ENCODE measurements around the gene TRABD2A.

The TRABD2A gene

GRCh38 chr2:84833481-84834150 is 47.3 kb downstream of the TRABD2A start:
- in situ Hi-C loops (cut with MboI; ENCODE audit: low pct_unique_long_range_greater_than_20kb, low sequenced_read_pairs), result no loop called here
- no peak for DNase-seq

- in situ Hi-C loops (cut with MboI; ENCODE audit: low pct_unique_long_range_greater_than_20kb, low sequenced_read_pairs), result no loop called here
- peak; percentile 88 for DNase-seq
Measured at GRCh38 chr2:84832772-84833461, 48.0 kb downstream of the TRABD2A start.

- in situ Hi-C loops (cut with MboI; ENCODE audit: low pct_unique_long_range_greater_than_20kb, low sequenced_read_pairs), result no loop called here
- DNase-seq, result no peak
Measured at GRCh38 chr2:84830758-84831500, 50.0 kb downstream of the TRABD2A start.

GRCh38 chr2:84830095-84830494 is 50.8 kb downstream of the TRABD2A start:
- DNase-seq, result peak; percentile 71
- in situ Hi-C loops (cut with MboI; ENCODE audit: low pct_unique_long_range_greater_than_20kb, low sequenced_read_pairs), result no loop called here

- in situ Hi-C loops (cut with MboI; ENCODE audit: low pct_unique_long_range_greater_than_20kb, low sequenced_read_pairs), result no loop called here
- DNase-seq, result no peak
Measured at GRCh38 chr2:84829693-84830092, 51.2 kb downstream of the TRABD2A start.

- in situ Hi-C loops (cut with MboI; ENCODE audit: low pct_unique_long_range_greater_than_20kb, low sequenced_read_pairs), result no loop called here
- no peak for DNase-seq
Measured at GRCh38 chr2:84827978-84828575, 52.8 kb downstream of the TRABD2A start.

- no peak for DNase-seq
- in situ Hi-C loops (cut with MboI; ENCODE audit: low pct_unique_long_range_greater_than_20kb, low sequenced_read_pairs), result no loop called here
Measured at GRCh38 chr2:84823788-84824187, 57.1 kb downstream of the TRABD2A start.

- DNase-seq, result no peak
Measured at GRCh38 chr2:84823229-84823628, 57.7 kb downstream of the TRABD2A start.

GRCh38 chr2:84821806-84822205 is 59.1 kb downstream of the TRABD2A start:
- in situ Hi-C loops (cut with MboI; ENCODE audit: low pct_unique_long_range_greater_than_20kb, low sequenced_read_pairs), result no loop called here
- no peak for DNase-seq

More at GRCh38 chr2:84823229-84823628, 57.7 kb downstream of the TRABD2A start:
- in situ Hi-C loops (cut with MboI; ENCODE audit: low pct_unique_long_range_greater_than_20kb, low sequenced_read_pairs), result no loop called here

GRCh38 chr2:84817239-84817655 is 63.6 kb downstream of the TRABD2A start:
- DNase-seq, result no peak
- in situ Hi-C loops (cut with MboI; ENCODE audit: low pct_unique_long_range_greater_than_20kb, low sequenced_read_pairs), result no loop called here

GRCh38 chr2:84816426-84817026 is 64.4 kb downstream of the TRABD2A start:
- in situ Hi-C loops (cut with MboI; ENCODE audit: low pct_unique_long_range_greater_than_20kb, low sequenced_read_pairs), result no loop called here
- DNase-seq, result no peak

- in situ Hi-C loops (cut with MboI; ENCODE audit: low pct_unique_long_range_greater_than_20kb, low sequenced_read_pairs), result no loop called here
- no peak for DNase-seq
Measured at GRCh38 chr2:84815146-84815545, 65.7 kb downstream of the TRABD2A start.

GRCh38 chr2:84811839-84812431 is 68.9 kb downstream of the TRABD2A start:
- no peak for DNase-seq
- in situ Hi-C loops (cut with MboI; ENCODE audit: low pct_unique_long_range_greater_than_20kb, low sequenced_read_pairs), result no loop called here

- in situ Hi-C loops (cut with MboI; ENCODE audit: low pct_unique_long_range_greater_than_20kb, low sequenced_read_pairs), result no loop called here
- DNase-seq, result no peak
Measured at GRCh38 chr2:84808279-84808678, 72.6 kb downstream of the TRABD2A start.

- DNase-seq, result peak; percentile 10
- in situ Hi-C loops (cut with MboI; ENCODE audit: low pct_unique_long_range_greater_than_20kb, low sequenced_read_pairs), result no loop called here
Measured at GRCh38 chr2:84807063-84807485, 73.8 kb downstream of the TRABD2A start.

GRCh38 chr2:84805250-84805958 is 75.5 kb downstream of the TRABD2A start:
- no peak for DNase-seq
- in situ Hi-C loops (cut with MboI; ENCODE audit: low pct_unique_long_range_greater_than_20kb, low sequenced_read_pairs), result no loop called here

GRCh38 chr2:84801811-84802210 is 79.1 kb downstream of the TRABD2A start:
- DNase-seq, result no peak

GRCh38 chr2:84800194-84800805 is 80.6 kb downstream of the TRABD2A start:
- no peak for DNase-seq
- in situ Hi-C loops (cut with MboI; ENCODE audit: low pct_unique_long_range_greater_than_20kb, low sequenced_read_pairs), result no loop called here

More at GRCh38 chr2:84801811-84802210, 79.1 kb downstream of the TRABD2A start:
- in situ Hi-C loops (cut with MboI; ENCODE audit: low pct_unique_long_range_greater_than_20kb, low sequenced_read_pairs), result no loop called here

Data from KBM-7 (cell line).